Measurements from ENCODE around the gene SMPD1. TPM values are rescaled to one million over a fixed set of nuclear protein-coding genes. Genes with fewer than 3 reads are reported as not detected.

SMPD1 gene
- total RNA-seq, 1 donor from 2014 or later: 25.2 TPM

- no peak overlapping the region for H3K4me3 Mint-ChIP-seq (ENCODE audit: unreplicated experiment)
- H3K27ac Mint-ChIP-seq (ENCODE audit: unreplicated experiment): no peak overlapping the region
- TF ChIP-seq EZH2 (IDR thresholded peaks at IDR 0.05; ENCODE audit: insufficient read depth, low read length): no peak
- TF ChIP-seq CTCF (IDR thresholded peaks at IDR 0.05; ENCODE audit: insufficient read depth, low read depth, low read length): no peak
- H3K9me3 ChIP-seq (ENCODE audit: insufficient read depth, low read depth, low read length): no peaks in the 10 kb centered on the region
- peaks cover 18% of the 10 kb centered on the region for H3K4me1 Mint-ChIP-seq (ENCODE audit: low read depth, unreplicated experiment)
- DNase-seq (ENCODE audit: low read depth) (no peak), FAIRE-seq (no peak)
- H3K9ac ChIP-seq (ENCODE audit: low read length): no peak overlapping the region
- no peaks in the 10 kb centered on the region for H3K9me3 Mint-ChIP-seq (ENCODE audit: unreplicated experiment)
- no peaks in the 10 kb centered on the region for H3K36me3 ChIP-seq (ENCODE audit: insufficient read depth, low read length)
- H2AFZ ChIP-seq (ENCODE audit: low read depth, low read length): no peak overlapping the region
- no peak overlapping the region for H3K4me2 ChIP-seq (ENCODE audit: low read length)
- no peak overlapping the region for H3K4me3 ChIP-seq (ENCODE audit: insufficient read depth, low read depth, low read length)
- no peaks in the 10 kb centered on the region for H4K20me1 ChIP-seq (ENCODE audit: insufficient read depth, low read length)
- no peaks in the 10 kb centered on the region for H3K79me2 ChIP-seq (ENCODE audit: insufficient read depth, low read length)
- H3K27me3 Mint-ChIP-seq (ENCODE audit: low read depth, unreplicated experiment): no peaks in the 10 kb centered on the region
- no peaks in the 10 kb centered on the region for H3K27me3 ChIP-seq (ENCODE audit: insufficient read depth, low read length)
- H3K36me3 Mint-ChIP-seq (ENCODE audit: low read depth, unreplicated experiment): no peaks in the 10 kb centered on the region
- H3K27ac ChIP-seq (ENCODE audit: low read depth, low read length): no peak overlapping the region
- peaks cover 17% of the 10 kb centered on the region for H3K4me1 ChIP-seq (ENCODE audit: insufficient read depth, low read length)
Measured at GRCh38 chr11:6354651-6355485, 35.4 kb upstream of the SMPD1 start.

DNA sequence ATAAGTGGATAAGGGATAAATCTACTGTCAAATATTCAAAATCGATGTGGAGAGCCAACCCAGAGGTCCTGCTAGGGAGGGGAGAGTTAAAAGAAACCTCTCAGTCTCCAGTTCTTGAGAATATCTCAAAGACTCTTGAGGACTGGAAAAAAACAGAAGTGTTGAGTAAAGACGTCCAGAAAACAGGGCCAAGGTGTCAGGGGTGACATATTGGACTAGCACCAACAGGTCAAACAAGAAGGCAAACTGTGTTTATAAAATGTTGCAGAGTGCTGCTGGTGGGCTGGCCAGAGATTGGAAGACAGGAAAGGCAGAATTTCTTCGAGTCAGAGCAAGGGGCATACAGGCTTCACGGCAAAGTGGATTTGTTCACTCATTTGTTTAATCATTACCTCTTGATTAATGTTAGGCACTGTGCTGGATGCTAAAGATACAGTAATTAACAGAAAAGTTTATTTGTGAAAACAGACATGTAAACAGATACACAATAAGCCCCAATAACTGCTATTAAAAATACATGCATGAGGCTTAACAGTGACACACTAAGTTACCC is 33.7 kb upstream of the SMPD1 start:
- DNase-seq (ENCODE audit: low read depth): no peak
- FAIRE-seq: no peak
- Mint-ChIP-seq H3K27ac (ENCODE audit: unreplicated experiment) (peak overlapping the region; percentile 16), H3K9me3 (ENCODE audit: unreplicated experiment) (no peaks in the 10 kb centered on the region), H3K27me3 (ENCODE audit: low read depth, unreplicated experiment) (no peaks in the 10 kb centered on the region), H3K4me3 (ENCODE audit: unreplicated experiment) (no peak overlapping the region), H3K4me1 (ENCODE audit: low read depth, unreplicated experiment) (peaks cover 24% of the 10 kb centered on the region), H3K36me3 (ENCODE audit: low read depth, unreplicated experiment) (no peaks in the 10 kb centered on the region)
- Histone ChIP-seq H3K79me2 (ENCODE audit: insufficient read depth, low read length) (no peaks in the 10 kb centered on the region), H3K4me1 (ENCODE audit: insufficient read depth, low read length) (peaks cover 17% of the 10 kb centered on the region), H3K27me3 (ENCODE audit: insufficient read depth, low read length) (no peaks in the 10 kb centered on the region), H2AFZ (ENCODE audit: low read depth, low read length) (peak overlapping the region; percentile 50), H3K4me2 (ENCODE audit: low read length) (peak overlapping the region; percentile 71), H3K4me3 (ENCODE audit: insufficient read depth, low read depth, low read length) (no peak overlapping the region), H3K36me3 (ENCODE audit: insufficient read depth, low read length) (no peaks in the 10 kb centered on the region), H4K20me1 (ENCODE audit: insufficient read depth, low read length) (no peaks in the 10 kb centered on the region), H3K9me3 (ENCODE audit: insufficient read depth, low read depth, low read length) (no peaks in the 10 kb centered on the region), H3K27ac (ENCODE audit: low read depth, low read length) (peak overlapping the region; percentile 44), H3K9ac (ENCODE audit: low read length) (no peak overlapping the region)
- TF ChIP-seq EZH2 (IDR thresholded peaks at IDR 0.05; ENCODE audit: insufficient read depth, low read length) (no peak), CTCF (IDR thresholded peaks at IDR 0.05; ENCODE audit: insufficient read depth, low read depth, low read length) (no peak)

DNA sequence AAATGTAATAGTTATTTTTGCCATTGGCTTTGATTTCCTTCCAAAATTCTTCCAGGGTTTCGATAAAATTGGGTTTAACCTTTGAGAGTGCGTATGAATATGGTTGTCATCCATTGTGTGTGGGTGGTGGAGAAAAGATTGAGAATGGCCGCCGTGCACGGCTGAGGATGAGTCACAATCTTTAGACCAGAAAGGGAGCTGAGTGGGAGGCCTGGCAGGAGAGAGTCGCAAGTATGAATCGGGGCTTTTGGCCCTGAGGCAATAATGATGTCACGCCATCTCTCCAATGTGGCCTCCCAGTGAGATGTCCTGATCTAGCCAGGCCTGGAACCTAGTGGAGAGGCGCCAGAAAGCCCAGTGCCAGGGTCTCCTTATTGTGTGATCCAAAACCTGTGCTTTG is 33.1 kb upstream of the SMPD1 start:
- no peak overlapping the region for H3K4me3 ChIP-seq (ENCODE audit: insufficient read depth, low read depth, low read length)
- Mint-ChIP-seq H3K27me3 (ENCODE audit: low read depth, unreplicated experiment) (no peaks in the 10 kb centered on the region), H3K4me3 (ENCODE audit: unreplicated experiment) (no peak overlapping the region), H3K4me1 (ENCODE audit: low read depth, unreplicated experiment) (peaks cover 24% of the 10 kb centered on the region), H3K9me3 (ENCODE audit: unreplicated experiment) (no peaks in the 10 kb centered on the region), H3K36me3 (ENCODE audit: low read depth, unreplicated experiment) (no peaks in the 10 kb centered on the region), H3K27ac (ENCODE audit: unreplicated experiment) (peak overlapping the region; percentile 84)
- TF ChIP-seq EZH2 (IDR thresholded peaks at IDR 0.05; ENCODE audit: insufficient read depth, low read length) (no peak), CTCF (IDR thresholded peaks at IDR 0.05; ENCODE audit: insufficient read depth, low read depth, low read length) (no peak)
- peak overlapping the region; percentile 44 for H3K27ac ChIP-seq (ENCODE audit: low read depth, low read length)
- DNase-seq (ENCODE audit: low read depth): peak; percentile 92
- peaks cover 17% of the 10 kb centered on the region for H3K4me1 ChIP-seq (ENCODE audit: insufficient read depth, low read length)
- FAIRE-seq: peak; percentile 50
- no peaks in the 10 kb centered on the region for H3K9me3 ChIP-seq (ENCODE audit: insufficient read depth, low read depth, low read length)
- no peak overlapping the region for H3K9ac ChIP-seq (ENCODE audit: low read length)
- no peaks in the 10 kb centered on the region for H3K27me3 ChIP-seq (ENCODE audit: insufficient read depth, low read length)
- no peaks in the 10 kb centered on the region for H3K79me2 ChIP-seq (ENCODE audit: insufficient read depth, low read length)
- H4K20me1 ChIP-seq (ENCODE audit: insufficient read depth, low read length): no peaks in the 10 kb centered on the region
- peak overlapping the region; percentile 50 for H2AFZ ChIP-seq (ENCODE audit: low read depth, low read length)
- H3K4me2 ChIP-seq (ENCODE audit: low read length): peak overlapping the region; percentile 71
- no peaks in the 10 kb centered on the region for H3K36me3 ChIP-seq (ENCODE audit: insufficient read depth, low read length)
